GM19328 (cell line): ENCODE measurements around the gene LMO4.

Experiments used
- ATAC-seq: cut with Tn5 transposase; IDR thresholded peaks from one replicate; pipeline ENCODE4 v1.9.1; 2021; ENCODE audit warnings: mild to moderate bottlenecking, moderate library complexity; ENCODE audit not compliant: unreplicated experiment

LMO4 gene, protein sequence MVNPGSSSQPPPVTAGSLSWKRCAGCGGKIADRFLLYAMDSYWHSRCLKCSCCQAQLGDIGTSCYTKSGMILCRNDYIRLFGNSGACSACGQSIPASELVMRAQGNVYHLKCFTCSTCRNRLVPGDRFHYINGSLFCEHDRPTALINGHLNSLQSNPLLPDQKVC

DNA sequence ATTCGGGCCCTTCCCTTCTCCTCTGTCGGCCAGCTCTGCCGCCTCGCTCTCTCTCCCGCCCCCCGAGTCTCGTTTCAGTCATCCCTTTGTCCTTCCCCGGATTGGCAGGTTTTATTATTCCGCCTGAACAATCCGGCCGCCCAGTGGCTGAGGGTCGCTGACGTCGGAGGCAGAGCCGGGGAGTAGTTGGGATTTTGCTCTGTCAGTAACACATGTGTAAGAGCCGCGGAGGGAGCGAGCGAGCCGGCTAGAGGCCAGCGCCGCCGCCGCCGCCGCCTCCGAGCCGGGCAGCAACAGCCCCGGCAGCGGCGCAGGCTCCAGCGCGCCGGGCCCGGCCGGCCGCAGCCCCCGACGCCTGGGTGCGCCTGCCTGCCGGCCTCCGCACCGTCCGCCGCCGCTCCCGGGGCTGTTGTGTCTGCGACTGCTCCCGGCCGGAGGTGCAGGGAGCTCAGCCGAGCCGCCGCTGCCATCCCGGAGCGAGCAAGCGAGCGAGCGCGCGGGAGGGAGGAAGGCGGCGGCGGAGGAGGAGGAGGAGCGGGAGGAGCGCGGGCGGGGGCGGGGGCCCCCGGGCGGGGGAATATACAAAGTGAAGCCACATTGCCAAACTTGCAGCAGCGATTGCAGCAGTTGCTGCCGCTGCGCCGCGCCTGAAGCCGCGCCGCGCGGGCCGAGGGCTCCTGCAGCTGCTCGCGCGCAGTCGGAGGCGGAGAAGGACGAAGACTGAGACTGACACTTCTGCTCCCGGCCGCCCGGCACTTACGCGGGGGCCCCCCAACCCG, at the start of gene LMO4:
Gene LMO4, plus strand, starts transcription at position 609 of the 779 bp plus-strand sequence. CDS start 3,136 bp downstream, outside the sequence.
- ATAC-seq, result peak; percentile 78

DNA sequence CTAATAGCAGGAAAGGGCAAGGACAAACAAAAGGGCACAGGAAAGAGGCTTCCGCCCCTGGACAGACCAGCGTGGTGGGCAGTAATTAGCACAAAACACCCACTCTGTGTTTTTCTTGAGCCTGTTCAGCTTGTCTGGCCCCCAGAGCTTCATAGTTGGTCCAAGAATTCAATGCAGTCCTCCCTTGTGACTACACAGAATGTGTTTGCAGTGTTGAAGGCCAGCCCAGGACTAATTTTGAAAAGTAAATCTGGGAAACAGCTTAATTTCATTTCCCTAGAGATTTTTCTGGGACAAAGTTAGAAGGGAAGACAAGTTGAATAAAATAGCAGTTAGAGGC, 49.2 kb upstream of the LMO4 start:
- no peak for ATAC-seq

DNA sequence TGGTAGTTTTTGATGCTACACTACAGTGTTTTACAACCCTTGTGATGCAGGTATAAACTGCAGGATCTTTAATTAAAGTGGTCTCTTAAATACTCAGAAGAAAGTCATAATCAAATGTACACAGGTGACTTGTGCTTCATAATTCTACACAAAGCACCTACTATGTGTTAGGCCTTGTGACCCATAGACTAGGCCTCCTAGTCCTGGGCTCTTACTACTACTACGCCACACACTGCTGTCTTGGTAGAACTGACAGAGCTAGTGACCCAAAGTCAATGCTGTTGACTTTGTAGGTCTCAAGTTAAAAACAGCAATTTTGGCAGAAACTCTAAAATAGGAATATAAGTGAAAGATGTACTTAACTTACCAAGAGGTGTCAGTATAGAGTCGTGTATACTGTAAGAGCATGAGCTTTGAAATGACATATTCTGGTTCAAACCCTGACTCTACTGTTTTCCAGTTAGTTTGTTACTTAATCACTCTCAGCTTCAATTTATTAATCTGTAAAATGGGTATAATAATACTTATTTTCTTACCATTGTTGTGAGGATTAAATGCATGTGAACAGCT, 48.6 kb upstream of the LMO4 start:
- no peak for ATAC-seq

DNA sequence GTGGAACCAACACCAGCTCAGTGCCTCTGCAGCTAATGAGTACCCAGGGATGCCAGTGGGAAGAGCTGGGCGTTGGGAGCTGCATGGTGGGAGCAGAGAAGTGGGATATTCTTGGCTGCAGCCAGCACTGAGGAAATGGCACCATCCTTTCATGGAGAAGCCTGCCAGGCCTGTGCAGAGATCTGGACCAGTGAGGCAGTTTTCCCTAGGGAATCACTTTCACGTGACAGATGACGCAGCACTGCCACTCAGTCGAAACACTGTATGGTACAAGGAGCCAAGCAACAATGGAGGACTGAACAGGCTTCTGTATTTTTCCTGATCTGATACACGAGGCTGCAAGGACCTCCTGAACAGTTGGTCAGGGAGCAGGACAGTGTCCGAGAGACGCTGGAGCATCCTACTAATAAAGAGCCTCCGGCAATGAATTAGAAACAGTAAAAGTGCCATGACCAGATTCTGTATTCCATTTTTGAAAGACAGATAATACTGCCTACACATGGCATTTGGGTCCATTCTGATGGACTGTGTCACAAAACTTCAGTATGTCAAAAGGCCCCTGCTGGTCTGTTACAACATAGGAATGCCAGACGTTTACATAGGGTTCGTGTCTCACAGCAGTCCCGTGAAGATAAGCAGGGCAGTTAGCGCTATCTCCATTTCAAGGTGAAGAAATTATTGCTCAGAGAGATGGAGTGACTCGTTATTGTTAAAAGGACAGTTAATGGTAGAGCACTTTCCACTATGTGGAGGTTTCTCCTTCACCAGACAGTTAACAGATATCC, 44.0 kb upstream of the LMO4 start:
- no peak for ATAC-seq

DNA sequence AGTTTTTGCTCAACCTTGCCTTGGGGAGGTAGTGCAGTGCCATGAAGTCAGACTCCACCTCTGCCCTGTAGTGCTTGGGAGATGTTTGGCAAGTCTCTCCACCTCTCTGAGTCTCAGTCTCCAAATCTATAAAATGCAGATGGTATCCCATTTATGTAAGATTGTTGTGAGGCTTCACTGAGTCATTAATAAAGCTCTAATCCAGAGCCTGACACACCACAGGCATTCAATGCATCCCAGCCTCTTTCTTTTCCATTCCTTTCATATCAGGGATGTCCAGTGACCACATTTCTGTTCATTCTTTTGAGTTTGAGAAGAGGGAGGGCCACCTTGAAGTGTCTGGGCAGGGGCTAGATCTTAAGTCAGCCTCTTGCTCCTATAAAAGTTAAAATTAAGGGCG, 37.6 kb upstream of the LMO4 start:
- ATAC-seq, result no peak

DNA sequence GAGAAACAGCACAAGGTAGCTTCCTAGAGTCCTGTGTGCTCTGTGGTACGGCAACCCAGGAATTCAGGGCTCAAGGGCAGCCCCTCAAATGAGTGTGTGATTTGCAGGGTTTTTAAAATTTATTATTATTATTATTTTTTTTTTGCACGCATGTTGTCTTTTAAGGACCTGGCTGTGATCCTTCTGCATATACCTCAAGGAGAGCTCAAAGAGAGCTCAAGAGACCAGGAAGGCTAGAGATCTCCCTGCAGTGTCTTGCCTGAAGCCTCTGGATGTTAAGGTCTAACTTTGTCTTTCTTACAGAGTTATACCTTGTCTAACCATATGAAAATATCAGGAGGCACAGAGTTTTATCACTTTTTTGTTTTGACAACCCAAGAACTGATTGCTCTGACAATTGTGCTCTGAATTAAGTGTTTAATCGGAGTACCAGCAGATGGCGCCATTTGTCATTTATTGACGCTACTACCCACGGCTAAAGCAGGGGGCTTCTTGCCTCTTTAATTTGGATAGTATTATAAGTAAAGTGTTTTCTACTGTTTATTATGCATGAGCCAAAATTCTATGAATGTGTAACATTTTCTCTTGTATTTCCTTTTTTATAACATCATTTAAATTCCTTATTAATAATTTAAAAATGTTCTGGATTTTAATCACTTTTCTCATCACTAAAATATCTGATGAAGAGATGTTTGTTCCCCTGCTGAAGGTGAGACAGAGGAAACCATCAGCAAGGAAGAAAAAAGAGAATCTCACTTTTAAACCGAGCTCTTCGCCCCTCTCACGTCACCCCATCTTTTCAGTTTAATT, 35.8 kb upstream of the LMO4 start:
- no peak for ATAC-seq

DNA sequence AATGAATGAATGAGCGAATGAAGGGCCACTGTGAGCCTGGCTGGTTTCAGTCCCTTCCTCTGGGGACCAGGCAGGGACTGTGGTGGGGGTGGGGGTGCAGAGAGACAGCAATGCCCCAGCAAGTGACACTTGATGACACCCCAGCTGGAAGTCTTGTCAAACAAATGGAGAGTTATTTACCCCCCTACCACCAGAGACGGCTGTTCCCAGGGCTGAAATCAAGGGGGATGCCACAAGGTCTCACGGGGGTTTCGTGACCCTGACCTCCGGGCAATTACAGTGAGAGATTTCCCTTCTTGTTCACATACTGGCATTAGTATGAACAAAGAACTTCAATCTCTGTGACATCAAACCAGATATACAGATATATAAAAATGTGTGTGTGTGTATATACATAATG, 34.0 kb upstream of the LMO4 start:
- no peak for ATAC-seq

DNA sequence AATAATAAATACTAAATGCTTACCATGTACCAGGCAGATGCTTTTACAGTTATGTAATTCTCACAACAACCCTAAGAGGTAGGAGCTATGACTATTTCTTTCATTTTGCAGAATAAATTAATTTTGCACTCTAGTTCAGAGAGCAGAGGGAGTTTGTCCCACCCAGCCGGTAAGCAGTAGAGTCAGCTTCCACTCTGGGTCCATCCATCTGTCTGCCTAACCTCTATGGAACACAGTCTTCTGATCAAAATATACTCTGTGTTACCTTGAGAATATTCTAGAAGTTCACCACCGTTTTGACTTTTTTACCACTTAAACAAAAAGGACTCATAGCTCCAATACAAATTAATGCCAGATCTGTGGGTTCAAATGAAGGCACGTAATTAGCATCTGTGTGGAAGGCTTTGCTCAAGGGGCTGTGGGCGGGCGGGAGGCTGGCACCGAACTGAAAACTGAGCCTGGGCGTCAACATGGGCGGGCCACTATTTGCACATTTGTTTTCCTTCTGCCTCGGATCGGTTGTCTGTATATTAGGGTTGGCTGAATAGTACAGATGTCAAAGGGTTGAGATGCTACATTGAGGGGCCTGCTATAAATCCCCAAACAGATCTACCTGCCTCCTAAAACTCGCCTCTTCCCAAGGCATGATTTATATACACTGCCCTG, 33.1 kb upstream of the LMO4 start:
- ATAC-seq, result no peak

DNA sequence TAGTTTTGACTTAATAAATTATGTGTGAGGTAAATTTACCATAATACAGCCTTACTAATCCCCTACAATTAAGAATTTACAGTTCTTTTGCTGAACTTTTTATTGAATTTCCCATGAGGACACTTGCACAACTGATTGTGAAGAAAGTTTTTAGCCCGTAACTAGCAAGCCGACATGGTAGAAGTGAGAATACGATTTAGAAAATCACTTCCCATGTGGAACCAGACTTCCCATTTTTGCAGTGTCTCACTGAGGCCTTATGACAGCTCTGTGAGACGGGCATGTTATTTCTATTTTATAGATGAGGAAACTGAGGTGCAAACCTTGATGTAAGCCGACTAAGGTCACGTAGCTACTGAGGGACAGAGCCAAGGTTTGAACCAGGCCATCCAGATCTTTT, 32.5 kb upstream of the LMO4 start:
- no peak for ATAC-seq

DNA sequence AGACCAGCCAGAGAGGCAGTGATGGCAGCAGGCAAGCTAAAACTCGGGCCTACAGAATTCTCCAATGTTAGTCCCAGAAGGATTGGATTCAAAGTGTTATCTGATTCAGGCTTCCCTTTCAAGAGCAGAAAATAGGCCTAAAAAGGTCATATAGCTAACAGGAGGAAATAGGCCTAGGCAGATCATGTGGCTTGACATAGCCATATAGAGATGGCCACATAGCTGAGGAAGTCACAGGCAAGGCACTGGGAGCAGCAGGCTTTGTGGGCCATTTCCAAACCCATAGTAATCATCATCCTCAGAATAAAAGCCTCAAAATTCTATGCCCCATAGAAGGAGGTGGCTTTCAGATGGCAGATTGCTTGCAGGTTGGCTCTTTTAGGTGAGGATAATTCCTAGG, 29.0 kb upstream of the LMO4 start:
- no peak for ATAC-seq

DNA sequence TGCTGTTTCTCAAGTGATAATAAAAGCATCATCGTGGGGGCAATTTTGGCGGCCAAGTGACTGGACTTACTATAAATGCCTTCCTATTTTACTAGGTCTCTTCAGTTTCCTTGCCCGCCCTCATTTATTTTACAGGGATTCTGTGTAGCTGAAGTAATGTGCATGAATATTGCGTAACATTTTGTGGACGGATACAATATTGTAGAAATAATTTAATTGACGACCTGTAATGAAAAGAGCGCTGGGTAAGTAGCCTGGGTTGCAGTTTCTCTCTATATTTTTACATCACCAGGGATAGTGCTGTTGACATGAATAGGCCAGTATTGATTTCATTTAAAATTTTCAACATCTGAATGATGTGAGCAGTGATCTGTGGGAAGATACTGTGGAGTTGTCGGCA, 28.1 kb upstream of the LMO4 start:
- ATAC-seq, result no peak

DNA sequence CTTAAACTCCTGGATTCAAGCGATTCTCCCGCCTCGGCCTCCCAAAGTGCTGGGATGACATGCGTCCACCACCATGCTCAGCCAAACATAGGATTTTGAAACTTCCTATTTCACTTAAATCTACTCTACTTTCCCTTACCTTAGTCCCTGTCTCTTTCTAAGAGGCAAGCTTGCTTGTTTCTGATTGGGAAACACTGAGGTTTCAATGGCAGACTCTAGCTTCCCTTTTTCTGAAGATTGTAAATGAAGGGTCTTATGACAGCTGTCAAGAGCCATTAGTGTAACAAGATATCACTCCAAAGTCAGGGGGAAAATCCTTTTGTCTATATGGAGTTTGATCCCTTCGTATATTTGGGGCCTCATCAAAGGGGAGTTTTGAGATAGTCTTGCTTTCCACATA, 23.5 kb upstream of the LMO4 start:
- no peak for ATAC-seq

DNA sequence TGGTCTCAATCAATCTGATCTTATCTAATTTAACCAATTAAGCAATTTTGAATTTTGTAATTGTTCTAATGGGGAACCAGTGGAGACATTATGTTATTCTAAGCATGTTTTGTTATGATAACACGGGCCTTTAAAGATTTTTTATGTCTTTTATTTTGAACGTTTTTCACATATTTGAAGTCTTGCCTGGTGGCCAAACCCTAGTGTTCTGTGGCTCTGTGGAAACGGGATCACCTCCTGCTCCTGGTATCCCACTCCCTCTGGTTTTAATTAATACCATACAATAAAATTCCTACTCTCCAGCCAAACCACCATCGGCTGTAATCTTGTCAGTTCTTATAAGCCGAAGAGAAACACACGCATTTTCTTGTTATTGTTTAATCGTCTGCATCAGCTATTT, 22.9 kb upstream of the LMO4 start:
- no peak for ATAC-seq

DNA sequence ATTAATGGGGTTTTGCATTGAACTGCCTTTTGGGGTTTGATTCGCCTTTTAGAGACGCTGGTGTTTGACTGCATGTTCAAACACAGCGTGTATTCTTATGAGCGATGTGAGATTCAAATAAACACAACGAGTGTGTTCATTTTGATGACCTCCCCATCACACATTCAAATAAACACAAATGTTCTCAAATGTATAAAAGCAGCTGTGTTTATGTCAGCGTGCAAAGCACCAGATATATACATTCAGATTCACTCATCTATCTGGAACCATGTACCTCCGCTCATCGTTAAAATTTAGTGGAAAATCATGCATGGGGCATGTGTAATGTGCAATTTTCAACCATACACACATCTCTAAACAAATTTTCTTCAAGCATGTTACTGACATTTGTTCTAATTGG, 21.4 kb upstream of the LMO4 start:
- ATAC-seq, result no peak

DNA sequence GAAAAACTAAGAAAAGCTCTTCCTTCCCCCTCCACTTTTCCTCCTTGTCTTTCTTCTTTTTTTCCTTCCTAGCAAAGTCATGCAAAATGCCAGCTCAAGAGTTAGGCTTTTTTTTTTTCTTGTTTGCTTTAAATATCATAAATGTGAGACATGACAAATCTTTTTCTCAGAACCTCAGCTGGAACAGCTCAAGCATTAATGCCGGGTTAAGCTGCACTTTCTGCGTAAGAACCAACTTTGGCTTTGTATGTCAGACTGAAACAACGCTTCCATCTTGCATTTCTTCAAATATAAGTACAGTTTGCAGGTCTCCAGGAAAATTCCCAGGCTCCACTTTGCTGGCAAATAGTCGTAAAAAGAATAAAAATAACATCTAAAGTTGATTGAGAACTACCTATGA, 20.7 kb upstream of the LMO4 start:
- ATAC-seq, result no peak

DNA sequence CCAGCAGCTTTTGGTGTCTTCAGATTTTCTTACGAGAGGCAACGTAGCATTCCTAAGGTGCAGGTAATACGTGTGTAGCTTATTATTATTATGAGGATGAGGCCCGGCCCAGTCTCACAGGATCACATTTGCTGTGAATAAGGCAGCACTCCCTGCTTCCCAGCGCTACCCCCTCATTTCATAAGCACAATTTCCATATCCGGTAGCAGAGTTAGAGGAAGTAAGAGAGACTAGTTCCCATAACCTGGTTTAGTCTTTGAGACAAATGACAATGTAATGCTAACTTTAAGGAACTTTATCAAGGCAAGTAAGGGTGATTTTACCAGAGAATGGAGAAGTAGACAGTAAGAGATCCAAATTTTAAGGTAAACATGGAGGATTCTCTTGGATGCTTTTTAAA, 14.6 kb upstream of the LMO4 start:
- ATAC-seq, result no peak

DNA sequence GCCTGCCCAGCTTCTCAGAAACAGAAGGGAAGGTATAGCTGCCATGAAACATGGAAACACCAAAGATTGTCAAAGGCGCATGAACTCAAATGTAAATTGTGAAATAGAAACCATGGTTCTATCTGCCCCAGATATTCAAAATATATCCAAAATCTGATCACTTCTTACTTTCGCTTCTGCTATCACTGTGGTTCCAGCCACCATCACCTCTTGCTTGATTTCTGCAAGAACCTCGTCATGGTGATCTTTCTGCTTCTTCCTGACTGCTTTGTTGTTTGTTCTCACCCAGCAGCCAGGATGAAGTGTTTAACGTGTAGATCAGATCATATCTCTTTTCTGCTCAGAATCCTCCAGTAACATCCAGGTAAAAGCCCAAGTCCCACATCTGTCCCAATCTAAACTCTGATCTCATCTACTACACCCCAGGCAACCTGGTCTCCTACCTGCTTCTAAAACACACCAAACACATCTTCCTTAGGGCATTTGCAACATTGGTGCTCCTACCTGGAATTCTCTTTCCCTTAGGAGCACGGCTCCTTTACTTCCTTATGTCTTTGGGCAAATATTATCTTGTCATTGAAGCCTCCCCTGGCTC, 10.5 kb upstream of the LMO4 start:
- no peak for ATAC-seq

DNA sequence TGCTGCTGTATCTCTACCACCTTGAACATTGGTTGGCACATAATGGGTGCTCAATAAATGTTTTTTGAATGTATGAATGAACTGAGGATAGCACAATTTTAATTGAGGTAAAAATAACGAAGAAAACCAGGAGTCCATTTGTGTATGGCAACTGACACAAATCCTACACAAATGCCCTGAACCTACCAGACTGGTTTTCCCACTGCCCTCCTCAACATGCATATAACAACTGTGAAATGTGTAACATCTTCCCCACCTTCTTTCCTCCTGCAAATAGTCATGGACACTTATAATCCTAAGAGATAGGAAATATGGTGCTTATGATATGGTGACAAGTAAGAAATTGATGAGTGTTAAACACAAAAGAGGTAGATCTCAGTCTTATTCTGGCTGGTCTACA, 9.9 kb upstream of the LMO4 start:
- no peak for ATAC-seq

DNA sequence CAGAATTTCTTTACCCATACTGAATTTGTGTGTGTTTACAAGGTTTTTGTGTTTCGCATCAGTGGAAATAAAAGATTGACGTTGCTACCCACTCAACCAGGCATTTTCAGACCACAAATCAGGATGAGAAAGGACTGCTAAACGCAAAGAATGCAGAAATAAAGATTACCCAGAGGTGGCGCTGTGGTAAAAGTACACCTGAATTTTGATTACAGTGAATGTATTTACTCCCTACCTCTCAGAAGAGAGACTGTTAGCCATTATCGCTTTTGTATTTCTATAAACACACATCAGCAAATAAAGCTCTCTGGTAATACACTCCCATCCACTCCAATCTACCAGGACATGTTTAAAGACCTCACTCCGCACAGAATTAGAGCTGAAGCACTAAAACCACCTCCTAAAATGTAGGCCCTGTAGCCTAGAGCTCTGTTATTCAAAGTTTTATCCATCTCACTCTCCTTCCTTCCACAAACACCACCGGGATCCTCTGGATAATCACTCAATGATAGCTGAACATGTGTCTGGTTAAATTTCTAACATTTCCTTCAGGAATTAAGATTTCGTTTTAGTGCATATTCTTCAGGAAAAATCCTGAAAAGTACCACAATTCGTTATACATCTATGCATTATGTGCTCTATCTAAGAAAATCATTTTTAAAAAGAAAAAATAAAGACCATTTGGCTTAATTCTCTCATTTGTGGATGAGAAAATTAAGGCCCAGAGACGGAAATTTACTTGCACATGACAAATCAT, 2.5 kb upstream of the LMO4 start:
- no peak for ATAC-seq
